ENCODE measurements around the gene RPEL1.
"Not testable (repeated sequence)": the region's sequence is repeated elsewhere in the genome, so short reads cannot be mapped to it uniquely, and the experiment has no call there.

RPEL1 gene

DNA sequence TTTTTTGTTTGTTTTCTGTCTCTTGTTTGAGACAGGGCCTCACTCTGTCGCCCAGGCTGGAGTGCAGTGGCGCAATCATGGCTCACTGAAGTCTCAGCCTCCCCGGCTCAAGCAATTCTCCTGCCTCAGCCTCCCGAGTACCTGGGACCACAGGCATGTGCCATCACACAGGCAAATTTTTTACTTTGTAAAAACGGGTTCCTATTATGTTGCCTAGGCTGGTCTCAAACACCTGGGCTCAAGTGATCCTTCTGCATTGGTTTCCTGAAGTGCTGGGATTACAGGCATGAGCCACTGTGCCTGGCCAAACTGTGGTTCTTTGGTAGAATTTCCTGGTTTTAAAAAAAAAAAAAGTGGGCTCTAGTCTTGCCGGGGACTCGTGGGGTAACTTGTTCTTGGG lies at the start of gene RPEL1:
RPEL1 (plus strand) TSS at position 301 of the 400 bp plus-strand sequence. CDS start 110 bp downstream, outside the sequence.
- DNase-seq (ENCODE audit: low read depth in 2 of 2, low spot score in 1 of 2) = not testable (repeated sequence)

DNA sequence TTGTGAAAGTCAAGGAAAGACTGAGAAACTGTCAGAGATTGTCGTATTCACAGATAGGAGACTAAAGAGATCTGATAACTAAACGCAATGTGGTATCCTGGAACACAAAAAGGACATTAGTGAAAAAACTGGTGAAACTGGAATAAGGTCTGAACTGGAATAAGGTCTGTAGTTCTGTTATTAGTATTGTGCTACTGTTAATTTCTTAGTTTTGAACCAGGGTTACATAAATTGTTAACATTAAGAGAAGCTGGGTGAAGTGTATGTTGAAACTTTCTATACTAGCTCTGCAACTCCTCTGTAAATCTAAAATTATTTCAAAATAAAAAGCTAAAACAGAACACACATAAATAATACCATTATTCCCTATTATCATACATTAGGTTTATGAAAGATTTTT lies 49.2 kb upstream of the RPEL1 start:
- no peak for DNase-seq (ENCODE audit: low read depth in 2 of 2, low spot score in 1 of 2)

DNA sequence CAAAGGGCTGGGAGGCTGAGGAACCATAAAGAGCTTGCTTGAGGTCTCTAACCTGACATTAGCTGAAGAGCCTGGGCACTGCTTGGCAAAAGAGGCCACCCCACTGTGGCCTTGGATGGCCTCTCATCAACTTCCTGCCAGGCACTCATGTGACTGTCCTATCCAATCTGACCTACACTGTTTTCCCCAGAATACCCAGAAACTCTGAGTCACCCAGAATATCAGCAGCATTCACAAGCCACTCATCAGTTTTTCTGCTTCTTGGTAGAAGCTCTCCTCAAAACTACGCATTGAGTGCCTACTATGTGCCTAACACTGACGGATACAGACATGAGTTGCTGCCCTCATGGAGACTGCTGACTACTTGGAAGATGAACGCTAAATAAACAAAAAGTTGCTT lies 48.5 kb upstream of the RPEL1 start:
- DNase-seq (ENCODE audit: low read depth in 2 of 2, low spot score in 1 of 2) = no peak

DNA sequence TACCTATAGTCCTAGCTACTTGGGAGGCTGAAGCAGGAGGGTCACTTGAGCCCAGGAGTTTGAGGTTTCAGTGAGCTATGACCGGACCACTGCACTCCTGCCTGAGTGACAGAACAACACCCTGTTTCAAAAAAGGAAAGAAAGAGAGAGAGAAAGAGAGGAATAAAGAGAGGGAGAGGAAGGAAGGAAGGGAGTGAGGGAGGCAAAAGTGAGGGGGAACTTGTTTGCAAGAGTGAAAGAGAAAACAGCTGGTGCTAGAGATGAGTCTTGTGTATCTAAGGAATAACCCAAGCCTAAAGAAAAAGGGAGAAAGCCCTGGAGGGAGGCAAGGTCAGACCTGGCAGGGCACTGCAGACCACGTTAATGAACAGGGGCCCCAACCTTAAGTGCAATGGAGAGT lies 47.8 kb upstream of the RPEL1 start:
- DNase-seq (ENCODE audit: low read depth in 2 of 2, low spot score in 1 of 2) = no peak

DNA sequence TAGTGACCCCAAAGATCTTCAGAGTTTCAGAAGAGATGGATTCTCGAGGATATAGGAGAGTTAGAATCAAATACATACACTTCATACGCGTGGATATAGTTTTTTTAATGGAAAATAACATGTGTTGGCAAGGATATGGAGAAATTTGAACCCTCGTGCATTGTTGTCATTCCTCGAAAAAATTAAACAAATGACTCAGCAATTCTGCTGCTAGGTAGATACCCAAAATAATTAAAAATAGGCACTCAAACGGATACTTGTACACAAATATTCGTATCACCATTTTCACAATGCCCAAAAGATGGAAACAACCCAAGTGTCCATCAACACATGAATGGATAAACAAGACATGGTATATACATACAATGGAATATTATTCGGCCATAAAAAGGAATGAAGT lies 47.0 kb upstream of the RPEL1 start:
- DNase-seq (ENCODE audit: low read depth in 2 of 2, low spot score in 1 of 2) = no peak

DNA sequence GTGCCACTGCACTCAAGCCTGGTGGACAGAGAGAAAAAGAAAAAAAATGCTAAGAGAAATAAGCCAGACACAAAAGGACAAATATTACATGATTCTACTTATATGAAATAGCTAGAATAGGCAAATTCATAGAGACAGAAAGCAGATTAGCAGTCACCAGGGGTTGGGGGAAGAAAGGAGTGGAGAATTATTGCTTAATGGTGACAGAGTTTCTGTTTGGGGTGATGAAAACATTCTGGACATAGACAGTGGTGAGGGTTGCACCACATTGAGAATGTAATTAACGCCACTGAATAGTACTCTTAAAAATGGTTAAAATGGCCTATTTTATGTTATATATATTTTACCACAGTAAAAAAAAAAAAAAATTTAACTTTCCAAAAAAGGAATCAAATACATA lies 46.2 kb upstream of the RPEL1 start:
- no peak for DNase-seq (ENCODE audit: low read depth in 2 of 2, low spot score in 1 of 2)

DNA sequence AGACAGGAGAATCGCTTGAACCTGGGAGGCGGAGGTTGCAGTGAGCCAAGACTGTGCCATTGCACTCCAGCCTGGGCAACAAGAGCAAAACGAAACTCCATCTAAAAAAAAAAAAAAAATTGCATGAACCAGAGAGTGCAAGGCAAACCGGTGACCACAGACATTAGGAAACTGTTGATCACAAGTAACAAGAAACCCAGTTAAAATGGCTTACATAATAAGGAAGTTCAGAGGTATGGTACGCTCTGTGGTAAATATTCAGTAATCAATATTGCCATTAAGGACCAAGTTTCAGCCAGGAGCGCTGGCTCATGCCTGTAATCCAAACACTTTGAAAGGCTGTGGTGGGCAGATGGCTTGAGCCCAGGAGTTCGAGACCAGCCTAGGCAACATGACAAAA lies 43.4 kb upstream of the RPEL1 start:
- no peak for DNase-seq (ENCODE audit: low read depth in 2 of 2, low spot score in 1 of 2)

DNA sequence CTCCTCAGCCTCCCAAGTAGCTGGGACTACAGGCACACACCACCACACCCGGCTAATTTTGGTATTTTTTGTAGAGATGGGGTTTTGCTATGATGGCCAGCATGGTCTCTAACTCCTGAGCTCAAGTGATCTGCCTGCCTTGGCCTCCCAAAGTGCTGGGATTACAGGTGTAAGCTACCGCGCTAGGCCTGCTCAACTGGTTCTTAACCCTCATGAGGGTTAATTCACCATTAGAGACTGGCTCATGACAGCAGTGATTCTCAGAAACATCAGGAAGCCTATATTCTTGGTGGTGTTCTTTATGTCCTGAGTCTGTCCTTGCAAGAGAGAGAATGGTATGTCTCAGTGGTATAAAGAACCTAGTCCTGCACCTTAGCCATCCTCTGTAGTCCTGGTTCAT lies 42.2 kb upstream of the RPEL1 start:
- DNase-seq (ENCODE audit: low read depth in 2 of 2, low spot score in 1 of 2) = no peak

DNA sequence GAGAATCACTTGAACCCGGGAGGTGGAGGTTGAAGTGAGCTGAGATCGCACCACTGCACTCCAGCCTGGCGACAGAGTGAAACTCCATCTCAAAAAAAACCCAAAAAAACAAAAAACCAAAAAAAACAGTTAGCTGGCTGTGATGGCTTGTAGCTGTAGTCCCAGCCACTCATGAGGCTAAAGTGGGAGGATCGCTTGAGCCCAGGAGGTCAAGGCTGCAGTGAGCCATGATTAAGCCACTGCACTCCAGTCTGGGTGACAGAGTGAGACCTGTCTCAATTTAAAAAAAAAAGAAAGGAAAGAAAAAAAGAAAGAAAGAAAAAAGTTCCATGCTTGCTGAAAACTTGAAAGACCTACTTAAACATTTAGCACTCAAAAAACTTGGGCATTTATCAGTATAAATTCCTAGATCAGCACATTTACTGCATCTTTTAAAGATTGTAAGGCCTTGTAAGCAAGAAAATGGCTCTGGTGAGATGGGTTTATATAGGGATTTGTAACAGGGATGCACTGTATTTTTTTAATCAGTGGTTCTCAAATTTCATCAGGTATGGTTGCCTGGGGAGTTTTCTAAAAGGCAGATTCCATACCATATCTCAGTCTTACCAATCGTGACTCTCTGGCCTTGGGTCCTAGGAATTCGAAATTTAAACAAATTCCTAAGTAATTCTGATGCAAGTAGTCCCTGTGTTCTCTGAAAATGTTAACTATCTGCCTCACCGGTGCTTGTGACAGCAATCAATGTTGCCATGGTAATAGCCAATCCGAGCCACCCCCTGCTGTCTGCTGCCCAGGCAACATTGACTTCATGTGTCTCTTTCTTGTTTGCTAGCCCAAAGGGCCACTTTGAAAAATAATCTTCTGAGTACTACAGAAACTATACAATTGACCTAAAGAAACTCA lies 41.1 kb upstream of the RPEL1 start:
- no peak for DNase-seq (ENCODE audit: low read depth in 2 of 2, low spot score in 1 of 2)

DNA sequence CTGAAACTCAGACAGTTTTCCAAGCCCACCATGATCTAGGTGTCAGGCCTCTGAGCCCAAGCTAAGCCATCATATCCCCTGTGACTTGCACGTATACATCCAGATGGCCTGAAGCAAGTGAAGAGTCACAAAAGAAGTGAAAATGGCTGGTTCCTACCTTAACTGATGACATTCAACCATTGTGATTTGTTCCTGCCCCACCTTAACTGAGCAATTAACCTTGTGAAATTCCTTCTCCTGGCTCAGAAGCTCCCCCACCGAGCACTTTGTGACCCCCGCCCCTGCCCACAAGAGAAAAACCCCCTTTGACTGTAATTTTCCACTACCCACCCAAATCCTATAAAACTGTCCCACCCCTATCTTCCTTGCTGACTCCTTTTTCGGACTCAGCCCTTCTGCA lies 40.3 kb upstream of the RPEL1 start:
- not testable (repeated sequence) for DNase-seq (ENCODE audit: low read depth in 2 of 2, low spot score in 1 of 2)

DNA sequence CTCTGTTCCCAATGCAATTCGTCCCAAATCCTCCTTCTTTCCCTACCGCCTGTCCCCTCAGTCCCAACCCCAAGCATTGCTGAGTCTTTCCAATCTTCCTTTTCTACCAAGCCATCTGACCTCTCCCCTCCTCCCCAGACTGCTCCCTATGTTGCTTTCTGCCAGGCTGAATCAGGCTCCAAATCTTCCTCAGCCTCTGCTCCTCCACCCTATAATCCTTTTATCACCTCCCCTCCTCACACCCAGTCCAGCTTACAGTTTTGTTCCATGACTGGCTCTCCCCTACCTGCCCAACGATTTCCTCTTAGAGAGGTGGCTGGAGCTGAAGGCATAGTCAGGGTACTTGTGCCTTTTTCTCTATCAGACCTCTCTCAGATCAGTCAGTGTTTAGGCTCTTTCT lies 39.0 kb upstream of the RPEL1 start:
- not testable (repeated sequence) for DNase-seq (ENCODE audit: low read depth in 2 of 2, low spot score in 1 of 2)

DNA sequence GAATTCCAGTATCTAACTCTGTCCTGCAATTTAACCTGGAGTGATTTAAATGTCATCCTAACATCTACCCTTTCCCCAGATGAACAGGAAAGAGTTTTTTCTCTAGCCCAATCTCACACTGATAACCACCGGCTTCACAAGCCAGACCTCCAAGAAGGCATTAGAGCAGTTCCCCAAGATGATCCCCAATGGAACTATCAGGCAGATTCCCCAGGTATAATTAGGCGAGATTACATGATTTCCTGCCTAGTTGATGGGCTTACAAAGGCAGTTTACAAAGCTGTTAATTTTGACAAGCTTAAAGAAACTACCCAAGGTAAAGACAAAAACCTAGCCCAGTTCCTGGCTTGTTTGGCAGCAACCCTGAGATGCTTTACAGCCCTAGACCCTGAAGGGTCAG lies 38.5 kb upstream of the RPEL1 start:
- no peak for DNase-seq (ENCODE audit: low read depth in 2 of 2, low spot score in 1 of 2)

DNA sequence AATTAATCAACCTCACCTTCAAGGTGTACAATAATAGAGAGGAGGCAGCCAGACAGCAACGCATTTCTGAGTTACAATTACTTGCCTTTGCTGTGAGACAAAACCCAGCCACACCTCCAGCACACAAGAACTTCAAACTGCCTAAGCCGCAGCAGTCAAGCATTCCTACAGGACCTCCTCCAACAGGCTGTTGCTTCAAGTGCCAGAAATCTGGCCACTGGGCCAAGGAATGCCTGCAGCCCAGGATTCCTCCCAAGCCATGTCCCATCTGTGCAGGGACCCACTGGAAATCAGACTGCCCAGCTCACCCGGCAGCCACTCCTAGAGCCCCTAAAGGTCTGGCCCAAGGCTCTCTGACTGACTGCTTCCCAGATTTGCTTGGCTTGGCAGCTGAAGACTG lies 38.0 kb upstream of the RPEL1 start:
- DNase-seq (ENCODE audit: low read depth in 2 of 2, low spot score in 1 of 2) = not testable (repeated sequence)

DNA sequence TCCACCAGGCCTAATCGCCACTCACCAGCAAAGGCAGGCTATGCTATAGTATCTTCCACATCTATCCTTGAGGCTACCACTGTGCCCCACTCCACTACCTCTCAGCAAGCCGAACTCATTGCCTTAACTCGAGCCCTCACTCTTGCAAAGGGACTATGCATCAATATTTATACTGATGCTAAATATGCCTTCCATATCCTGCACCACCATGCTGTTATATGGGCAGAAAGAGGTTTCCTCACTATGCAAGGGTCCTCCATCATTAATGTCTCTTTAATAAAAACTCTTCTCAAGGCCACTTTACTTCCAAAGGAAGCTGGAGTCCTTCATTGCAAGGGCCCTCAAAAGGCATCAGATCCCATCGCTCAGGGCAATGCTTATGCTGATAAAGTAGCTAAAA lies 35.4 kb upstream of the RPEL1 start:
- DNase-seq (ENCODE audit: low read depth in 2 of 2, low spot score in 1 of 2) = not testable (repeated sequence)

DNA sequence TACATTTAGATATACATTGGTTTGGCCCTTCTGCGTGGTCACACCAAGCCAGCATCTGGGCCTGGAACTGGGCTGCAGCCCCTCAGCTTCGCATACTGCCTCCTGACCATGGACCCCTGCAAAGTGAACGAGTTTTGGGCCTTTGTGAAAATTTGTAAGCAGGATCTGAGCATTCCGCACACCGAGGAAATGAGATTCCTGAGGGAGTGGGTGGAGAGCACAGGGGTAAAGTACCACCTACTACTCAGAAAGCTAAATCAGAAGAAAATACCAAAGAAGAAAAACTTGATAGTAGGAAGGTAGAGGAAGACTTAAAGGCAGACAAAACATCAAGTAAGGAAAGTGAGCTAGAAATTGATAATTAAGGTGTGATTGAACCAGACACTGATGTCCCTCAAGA lies 30.1 kb upstream of the RPEL1 start:
- DNase-seq (ENCODE audit: low read depth in 2 of 2, low spot score in 1 of 2) = no peak

DNA sequence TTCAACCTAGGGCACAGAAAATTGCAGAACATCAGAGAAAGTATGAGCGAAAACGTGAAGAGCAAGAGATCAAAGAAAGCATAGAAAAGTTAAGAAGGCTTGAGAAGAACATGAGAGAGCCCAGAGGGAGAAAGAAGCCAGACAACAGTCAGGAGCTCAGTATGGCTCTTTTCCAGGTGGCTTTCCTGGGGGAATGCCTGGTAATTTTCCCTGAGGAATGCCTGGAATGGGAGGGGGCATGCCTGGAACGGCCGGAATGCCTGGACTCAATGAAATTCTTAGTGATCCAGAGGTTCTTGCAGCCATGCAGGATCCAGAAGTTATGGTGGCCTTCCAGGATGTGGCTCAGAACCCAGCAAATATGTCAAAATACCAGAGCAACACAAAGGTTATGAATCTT lies 29.3 kb upstream of the RPEL1 start:
- DNase-seq (ENCODE audit: low read depth in 2 of 2, low spot score in 1 of 2) = not testable (repeated sequence)

DNA sequence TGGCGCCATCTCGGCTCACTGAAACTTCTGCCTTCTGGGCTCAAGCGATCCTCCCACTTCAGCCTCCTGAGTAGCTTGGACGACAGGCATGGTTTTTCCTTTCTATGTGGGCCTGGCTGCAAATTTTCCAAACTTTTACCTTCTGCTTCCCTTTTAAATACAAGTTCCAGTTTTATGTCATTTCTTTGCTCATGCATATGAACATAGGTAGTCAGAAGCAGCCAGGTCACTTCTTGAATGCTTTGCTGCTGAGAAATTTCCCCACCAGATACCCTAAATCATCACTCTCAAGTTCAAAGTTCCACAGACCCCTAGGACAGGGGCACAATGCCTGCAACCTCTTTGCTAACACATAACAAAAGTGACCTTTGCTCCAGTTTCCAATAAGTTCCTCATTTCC lies 21.6 kb upstream of the RPEL1 start:
- DNase-seq (ENCODE audit: low read depth in 2 of 2, low spot score in 1 of 2) = no peak

DNA sequence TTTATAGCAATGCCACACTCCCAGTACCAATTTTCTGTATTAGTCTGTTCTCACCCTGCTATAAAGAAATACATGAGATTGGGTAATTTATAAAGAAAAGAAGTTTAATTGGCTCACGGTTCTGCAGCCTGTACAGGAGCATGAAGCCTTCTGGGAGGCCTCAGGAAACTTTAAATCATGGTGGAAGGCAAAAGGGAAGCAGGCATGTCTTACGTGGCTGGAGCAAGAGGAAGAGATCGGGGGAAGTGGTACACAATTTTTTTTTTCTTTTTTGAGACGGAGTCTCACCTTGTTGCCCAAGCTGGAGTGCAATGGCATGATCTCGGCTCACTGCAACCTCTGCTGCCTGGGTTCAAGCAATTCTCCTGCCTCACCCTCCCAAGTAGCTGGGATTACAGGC lies 21.0 kb upstream of the RPEL1 start:
- DNase-seq (ENCODE audit: low read depth in 2 of 2, low spot score in 1 of 2) = not testable (repeated sequence)

DNA sequence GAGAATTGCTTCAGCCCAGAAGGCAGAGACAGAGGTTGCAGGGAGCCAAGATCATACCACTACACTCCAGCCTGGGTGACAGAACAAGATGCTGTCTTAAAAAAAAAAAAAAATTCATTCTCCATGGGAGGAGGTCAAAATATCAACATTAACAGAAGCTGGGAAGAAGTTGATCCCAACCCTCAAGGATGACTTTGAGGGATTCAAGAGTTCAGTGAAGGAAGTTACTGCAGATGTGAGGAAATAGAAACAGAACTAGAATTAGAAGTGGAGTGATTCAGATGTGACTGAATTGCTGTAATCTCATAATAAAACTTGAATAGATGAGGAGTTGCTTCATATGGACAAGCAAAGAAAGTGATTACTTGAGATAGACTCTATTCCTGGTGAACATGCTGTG lies 19.7 kb upstream of the RPEL1 start:
- no peak for DNase-seq (ENCODE audit: low read depth in 2 of 2, low spot score in 1 of 2)

DNA sequence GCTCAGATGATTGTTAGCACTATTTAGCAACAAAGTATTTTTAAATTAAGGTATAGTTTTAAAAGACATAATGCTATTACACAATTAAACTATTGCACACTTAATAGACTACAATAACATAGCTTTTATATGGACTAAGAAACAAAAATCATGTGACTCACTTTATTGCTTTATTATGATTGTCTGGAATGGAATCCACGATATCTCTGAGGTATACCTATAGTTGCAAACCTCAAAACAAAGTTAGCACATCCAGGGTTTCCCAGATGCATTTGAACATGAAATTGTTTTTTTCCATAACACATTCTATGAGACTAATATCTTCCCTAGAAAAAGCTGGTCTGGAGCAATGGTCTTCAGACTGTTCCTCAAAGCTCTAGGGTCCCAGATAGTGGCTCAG lies 18.3 kb upstream of the RPEL1 start:
- no peak for DNase-seq (ENCODE audit: low read depth in 2 of 2, low spot score in 1 of 2)

DNA sequence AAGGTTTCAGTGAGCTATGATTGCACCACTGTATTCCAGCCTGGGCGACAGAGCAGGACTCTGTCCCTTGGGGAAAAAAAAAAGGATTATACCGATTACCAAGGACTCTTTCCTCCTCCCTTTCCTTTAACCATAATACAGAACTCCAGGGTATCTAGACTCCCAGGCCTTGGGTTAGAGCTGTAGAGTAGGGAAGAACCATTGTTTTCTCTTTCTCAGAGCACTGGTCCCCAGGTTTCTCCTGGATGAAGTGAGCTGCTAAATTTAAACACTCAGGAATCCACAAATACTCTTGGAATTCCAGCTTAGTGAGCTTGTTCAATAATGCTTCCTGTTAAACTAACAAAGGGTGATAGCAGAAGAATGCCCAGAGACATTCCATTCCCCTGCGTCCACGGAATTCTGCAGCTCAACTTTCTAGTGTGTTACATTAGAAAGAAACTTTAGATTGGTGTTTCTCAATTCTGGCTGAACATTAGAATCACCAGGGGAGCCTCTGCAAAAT lies 14.6 kb upstream of the RPEL1 start:
- DNase-seq (ENCODE audit: low read depth in 2 of 2, low spot score in 1 of 2) = no peak

DNA sequence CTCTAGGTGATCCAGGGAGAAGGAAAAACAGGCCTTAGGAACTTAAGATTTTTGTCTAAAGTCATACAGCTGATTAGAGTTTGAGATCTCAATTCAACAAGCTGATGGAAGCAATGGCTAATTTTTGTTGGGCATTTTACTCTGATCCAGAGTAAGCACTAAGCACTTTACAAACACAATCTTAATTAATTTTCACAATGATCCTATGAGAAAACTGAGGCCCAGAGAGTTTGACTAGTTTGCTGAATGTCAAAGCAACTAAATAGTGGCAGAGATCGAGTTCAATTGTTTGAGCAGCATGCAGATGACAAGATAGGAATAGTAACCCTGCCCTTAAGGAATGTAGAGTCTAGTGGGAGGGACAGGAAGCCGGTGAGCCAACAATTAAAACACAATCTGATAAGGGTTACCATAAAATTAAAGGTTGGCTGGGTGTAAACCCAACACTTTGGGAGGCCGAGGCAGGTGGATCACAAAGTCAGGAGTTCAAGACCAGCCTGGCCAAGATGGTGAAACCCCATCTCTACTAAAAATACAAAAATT lies 13.5 kb upstream of the RPEL1 start:
- no peak for DNase-seq (ENCODE audit: low read depth in 2 of 2, low spot score in 1 of 2)
